Measurements from ENCODE around the gene ZNF451. TPM values are rescaled to one million over a fixed set of nuclear protein-coding genes. Genes with fewer than 3 reads are reported as not detected.

Gene ZNF451
- total RNA-seq, 1 donor from 2014 or later: 68.1 TPM

- ATAC-seq: no peak
- DNase-seq (ENCODE audit: low spot score): no peak
- intact Hi-C loops (cut with DNase I): no loop called here
These were observed 48.0 kb downstream of the ZNF451 start for GRCh38 chr6:57138026-57138425.

GRCh38 chr6:57141451-57142177 is 51.6 kb downstream of the ZNF451 start:
- ATAC-seq (no peak), DNase-seq (ENCODE audit: low spot score) (no peak)
- intact Hi-C loops (cut with DNase I): no loop called here

- DNase-seq (ENCODE audit: low spot score) (no peak), ATAC-seq (no peak)
- intact Hi-C loops (cut with DNase I): no loop called here
These were observed 52.2 kb downstream of the ZNF451 start for GRCh38 chr6:57142178-57142525.

GRCh38 chr6:57143690-57144089 is 53.7 kb downstream of the ZNF451 start:
- no peak for DNase-seq (ENCODE audit: low spot score)
- intact Hi-C loops (cut with DNase I): no loop called here
- no peak for ATAC-seq

GRCh38 chr6:57147401-57147800 is 57.4 kb downstream of the ZNF451 start:
- intact Hi-C loops (cut with DNase I): no loop called here
- no peak for ATAC-seq
- DNase-seq (ENCODE audit: low spot score): no peak

- ATAC-seq (no peak), DNase-seq (ENCODE audit: low spot score) (no peak)
- intact Hi-C loops (cut with DNase I): no loop called here
These were observed 58.2 kb downstream of the ZNF451 start for GRCh38 chr6:57147955-57148858.

GRCh38 chr6:57158658-57159057 is 68.7 kb downstream of the ZNF451 start:
- DNase-seq (ENCODE audit: low spot score): no peak
- intact Hi-C loops (cut with DNase I): no loop called here
- ATAC-seq: no peak

- no peak for ATAC-seq
- intact Hi-C loops (cut with DNase I): no loop called here
- DNase-seq (ENCODE audit: low spot score): no peak
These were observed 69.1 kb downstream of the ZNF451 start for GRCh38 chr6:57159127-57159526.

- no peak for ATAC-seq
- intact Hi-C loops (cut with DNase I): no loop called here
These were observed 72.0 kb downstream of the ZNF451 start for GRCh38 chr6:57162028-57162427.

GRCh38 chr6:57162516-57162915 is 72.5 kb downstream of the ZNF451 start:
- no peak for ATAC-seq
- no peak for DNase-seq (ENCODE audit: low spot score)

More at GRCh38 chr6:57162028-57162427, 72.0 kb downstream of the ZNF451 start:
- no peak for DNase-seq (ENCODE audit: low spot score)

GRCh38 chr6:57163956-57164355 is 74.0 kb downstream of the ZNF451 start:
- ATAC-seq (no peak), DNase-seq (ENCODE audit: low spot score) (no peak)
- intact Hi-C loops (cut with DNase I): no loop called here

More at GRCh38 chr6:57162516-57162915, 72.5 kb downstream of the ZNF451 start:
- intact Hi-C loops (cut with DNase I): no loop called here

- no peak for ATAC-seq
- DNase-seq (ENCODE audit: low spot score): no peak
- intact Hi-C loops (cut with DNase I): no loop called here
These were observed 75.1 kb downstream of the ZNF451 start for GRCh38 chr6:57165080-57165479.

- ATAC-seq: peak; percentile 91
- peak; percentile 91 for DNase-seq (ENCODE audit: low spot score)
- intact Hi-C loops (cut with DNase I): no loop called here
These were observed 82.4 kb downstream of the ZNF451 start, which contains the start of gene BAG2 for GRCh38 chr6:57172136-57173055. BAG2 (plus strand) TSS chr6:57172326; CDS start chr6:57172698, 372 bp downstream.

- DNase-seq (ENCODE audit: low spot score) (peak; percentile 62), ATAC-seq (peak; percentile 25)
- intact Hi-C loops (cut with DNase I): no loop called here
These were observed 83.3 kb downstream of the ZNF451 start for GRCh38 chr6:57173056-57173885.

GRCh38 chr6:57173886-57174510 is 84.0 kb downstream of the ZNF451 start:
- ATAC-seq: no peak
- intact Hi-C loops (cut with DNase I): no loop called here
- DNase-seq (ENCODE audit: low spot score): no peak

GRCh38 chr6:57174511-57174907 is 84.5 kb downstream of the ZNF451 start:
- intact Hi-C loops (cut with DNase I): no loop called here
- no peak for ATAC-seq
- DNase-seq (ENCODE audit: low spot score): no peak

- intact Hi-C loops (cut with DNase I): no loop called here
- ATAC-seq (peak; percentile 89), DNase-seq (ENCODE audit: low spot score) (peak; percentile 69)
These were observed 87.7 kb downstream of the ZNF451 start for GRCh38 chr6:57177545-57178265.

Data from sciatic nerve (tissue), 2 donors.